SK-N-DZ (cell line): ENCODE measurements around the gene MRPL30.
"Not testable (repeated sequence)": the region's sequence is repeated elsewhere in the genome, so short reads cannot be mapped to it uniquely, and the experiment has no call there.

Source experiments
- DNase-seq: peaks from one replicate; pipeline ENCODE4 v3.0.0-alpha.2; 2015; ENCODE audit warnings: low spot score
- small RNA-seq, 2 experiments: library from RNA; depleted of rRNA; stranded (forward); fragments of <200 nt; gene quantifications; one replicate each; pipeline ENCODE3, GENCODE V24; 2014

The MRPL30 gene

DNA sequence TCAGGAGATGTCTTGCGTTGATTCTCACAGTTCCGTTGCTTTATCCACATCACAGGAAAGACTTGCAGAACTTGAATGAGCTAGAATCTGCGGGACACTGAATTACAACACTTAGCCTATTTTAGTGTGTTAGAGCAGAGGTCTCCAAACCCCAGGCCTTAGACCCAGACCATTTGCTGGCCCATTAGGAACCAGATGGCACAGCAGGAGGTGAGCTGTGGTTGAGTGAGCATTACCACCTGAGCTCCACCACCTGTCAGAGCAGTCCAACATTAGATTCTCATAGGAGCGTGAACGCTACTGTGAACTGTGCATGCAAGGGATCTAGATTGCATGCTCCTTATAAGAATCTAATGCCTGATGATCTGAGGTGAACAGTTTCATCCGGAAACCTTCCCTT is 3.8 kb downstream of the MRPL30 start:
- DNase-seq: no peak

DNA sequence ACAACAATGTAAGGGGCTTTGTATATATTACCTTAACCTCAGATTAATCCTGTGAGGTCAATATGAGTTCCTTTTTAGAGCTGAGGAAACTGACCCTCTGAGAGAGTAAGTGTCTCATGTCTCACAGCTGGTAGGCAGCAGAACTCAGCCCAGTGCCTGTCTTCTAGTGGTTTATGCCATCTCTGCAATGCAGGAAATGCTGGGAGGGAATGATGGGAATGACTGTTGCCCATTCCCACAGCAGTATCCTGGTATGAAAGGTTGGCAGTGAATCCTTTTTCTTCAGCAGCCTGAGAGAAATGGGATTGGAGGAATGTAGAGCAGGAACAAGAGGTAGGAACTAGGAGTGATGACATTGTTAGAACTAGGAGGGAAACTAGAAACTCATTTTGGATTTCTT is 6.0 kb downstream of the MRPL30 start:
- DNase-seq: no peak

DNA sequence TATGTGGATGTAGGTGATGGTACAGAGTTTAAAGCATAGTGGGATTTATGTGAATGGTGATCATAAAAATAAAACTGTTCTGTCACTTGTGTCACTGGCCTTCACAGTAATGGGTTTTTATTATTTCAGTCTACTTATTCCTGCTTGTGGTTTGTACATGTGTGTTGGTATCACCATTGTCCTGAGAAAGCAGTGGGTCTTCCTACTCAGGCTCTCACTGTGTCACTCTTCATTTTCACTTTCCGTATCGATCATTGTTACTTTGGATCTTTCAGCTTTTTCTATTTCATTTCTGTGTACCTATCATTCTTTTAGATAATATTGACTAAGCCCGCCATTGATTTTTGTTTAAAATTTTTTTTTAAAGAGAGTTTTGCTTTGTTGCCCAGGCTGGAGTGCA is 7.4 kb downstream of the MRPL30 start:
- no peak for DNase-seq

DNA sequence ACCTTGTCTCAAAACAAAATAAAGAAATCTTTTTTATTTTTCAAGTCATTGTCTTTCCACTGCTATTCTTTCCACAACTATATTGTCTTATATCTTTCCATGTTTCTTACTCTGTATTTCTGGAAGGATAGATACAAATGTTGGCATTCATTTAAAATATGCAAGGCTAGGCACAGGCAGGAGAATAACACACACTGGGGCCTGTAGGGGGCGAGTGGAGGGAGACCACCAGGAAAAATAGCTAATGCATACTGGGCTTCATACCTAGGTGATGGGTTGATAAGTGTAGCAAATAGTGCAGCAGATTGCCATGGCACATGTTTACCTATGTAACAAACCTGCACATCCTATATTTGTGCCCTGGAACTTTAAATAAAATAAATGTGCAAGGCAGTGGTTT is 9.6 kb downstream of the MRPL30 start:
- no peak for DNase-seq

DNA sequence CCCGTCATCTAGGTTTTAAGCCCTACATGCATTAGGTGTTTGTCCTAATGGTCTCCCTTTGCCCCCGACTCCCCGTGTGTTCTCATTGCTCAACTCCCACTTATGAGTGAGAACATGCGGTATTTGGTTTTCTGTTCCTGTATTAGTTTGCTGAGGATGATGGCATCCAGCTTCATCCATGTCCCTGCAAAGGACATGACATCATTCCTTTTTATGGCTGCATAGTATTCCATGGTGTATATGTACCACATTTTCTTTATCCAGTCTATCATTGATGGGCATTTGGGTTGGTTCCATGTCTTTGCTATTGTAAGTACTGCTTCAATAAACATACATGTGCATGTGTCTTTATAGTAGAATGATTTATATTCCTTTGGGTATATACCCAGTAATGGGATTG is 11.4 kb downstream of the MRPL30 start:
- DNase-seq: not testable (repeated sequence)

DNA sequence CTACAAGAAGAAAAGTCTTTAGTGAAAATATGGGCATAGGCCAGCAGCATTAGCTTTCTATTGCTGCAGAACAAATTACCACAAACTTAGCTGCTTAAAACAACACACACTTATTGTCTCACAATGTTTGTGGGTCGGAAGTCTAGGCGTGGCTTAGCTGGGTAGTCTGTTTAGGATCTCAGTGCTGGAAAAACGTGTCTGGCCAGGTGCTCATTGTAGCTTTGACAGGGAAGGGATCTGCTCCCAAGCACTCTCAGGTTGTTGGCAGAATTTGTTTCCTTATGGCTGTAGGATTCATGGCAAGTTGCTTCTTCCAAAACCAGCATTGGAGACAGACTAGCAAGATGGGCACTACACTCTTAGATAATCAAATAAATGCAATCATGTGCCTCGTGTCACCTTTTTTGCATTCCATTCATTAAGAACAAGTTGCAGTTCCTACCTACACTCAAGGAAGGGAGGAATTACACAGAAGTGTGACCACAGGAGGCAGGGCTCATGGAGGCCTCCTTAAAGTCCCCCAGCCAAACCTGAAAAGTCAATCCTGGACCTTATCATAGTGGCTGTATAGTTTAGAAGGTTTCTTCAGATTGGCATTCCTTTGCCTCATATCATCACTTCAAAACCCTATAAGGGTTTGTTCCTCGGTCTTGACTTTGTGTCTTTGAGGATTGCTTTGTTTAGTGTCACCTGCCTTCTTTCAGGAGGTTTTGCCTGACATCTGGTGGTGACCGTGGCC is 17.3 kb downstream of the MRPL30 start:
- DNase-seq: no peak

DNA sequence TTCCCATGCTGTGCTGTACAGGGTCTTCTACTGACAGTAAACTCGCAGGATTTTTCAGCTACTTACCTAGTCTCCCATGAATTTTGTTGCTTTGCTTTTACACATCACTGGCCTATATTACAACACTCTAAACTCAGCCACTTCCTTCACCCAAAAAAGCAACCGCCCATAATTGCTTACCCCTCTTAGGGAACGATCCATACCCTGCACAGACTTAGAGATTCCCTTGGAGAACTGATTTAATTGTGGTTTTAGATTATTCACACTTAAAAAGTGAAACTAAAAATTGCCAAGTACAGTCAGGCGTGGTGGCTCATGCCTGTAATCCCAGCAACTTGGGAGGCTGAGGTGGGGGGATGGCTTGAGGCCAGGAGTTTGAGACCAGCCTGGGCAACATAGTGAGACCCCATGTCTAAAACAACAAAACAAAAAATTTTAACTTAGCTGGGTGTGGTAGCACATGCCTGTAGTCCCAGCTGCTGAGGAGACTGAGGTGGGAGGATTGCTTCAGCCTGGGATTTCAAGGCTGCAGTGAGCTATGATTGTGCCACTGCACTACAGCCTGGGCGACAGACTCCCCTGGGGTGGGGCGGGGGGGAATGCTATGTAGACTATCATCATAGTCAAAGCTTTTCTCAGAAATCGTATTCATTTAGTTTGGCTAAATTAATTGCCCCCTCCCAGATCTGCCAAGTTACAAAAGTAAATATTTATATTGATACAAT is 19.3 kb downstream of the MRPL30 start:
- no peak for DNase-seq

DNA sequence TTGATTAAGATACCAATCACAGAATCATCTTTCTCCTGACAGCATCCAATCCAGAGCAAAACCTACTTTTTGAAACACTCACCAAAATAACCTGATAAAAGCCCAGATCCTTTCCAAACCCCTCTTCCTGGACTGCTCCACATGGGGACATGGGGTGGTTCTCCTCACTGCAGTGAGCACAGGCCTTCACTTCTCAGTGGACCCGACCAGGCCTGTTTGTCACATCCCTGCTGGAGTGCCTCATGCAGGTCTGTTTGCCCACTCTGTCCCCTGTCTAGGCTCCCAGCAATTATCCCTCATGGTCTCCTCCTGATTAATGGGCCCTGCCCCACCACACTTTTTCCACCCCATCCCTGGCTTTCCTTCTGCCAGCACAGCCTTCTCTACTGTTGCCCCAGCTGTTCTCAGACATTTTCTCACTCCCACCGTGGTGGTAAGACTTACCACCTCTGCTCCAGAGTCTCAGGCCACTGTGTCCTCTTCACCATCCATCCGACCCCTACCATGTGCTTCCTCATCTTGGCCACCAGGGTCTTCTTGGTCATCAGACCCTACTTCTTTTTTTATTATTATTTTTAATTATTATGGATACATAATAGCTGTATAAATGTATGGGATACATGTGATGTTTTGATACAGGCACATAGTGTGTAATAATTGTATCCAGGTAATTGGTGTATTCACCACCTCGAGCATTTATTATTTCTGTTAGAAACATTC is 21.1 kb downstream of the MRPL30 start:
- no peak for DNase-seq

DNA sequence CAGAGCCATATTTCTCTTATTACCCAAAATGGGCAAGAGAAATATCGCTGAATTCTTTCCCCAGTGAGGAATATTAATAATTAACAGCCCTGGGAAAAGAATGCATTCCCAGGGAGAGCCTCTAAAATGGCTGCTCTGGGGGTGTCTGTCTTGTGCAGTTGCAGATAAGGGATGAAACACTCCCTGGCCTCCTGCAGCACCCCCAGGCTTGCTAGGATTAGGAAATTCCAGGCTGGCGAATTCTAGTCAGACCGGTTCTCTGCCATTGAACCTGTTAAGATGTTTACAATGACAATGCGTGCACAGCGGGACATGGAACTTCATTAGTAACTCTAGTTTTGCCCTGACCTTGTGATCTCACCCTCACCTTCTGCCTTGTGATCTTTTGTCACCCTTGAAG is 24.5 kb downstream of the MRPL30 start:
- DNase-seq: no peak

DNA sequence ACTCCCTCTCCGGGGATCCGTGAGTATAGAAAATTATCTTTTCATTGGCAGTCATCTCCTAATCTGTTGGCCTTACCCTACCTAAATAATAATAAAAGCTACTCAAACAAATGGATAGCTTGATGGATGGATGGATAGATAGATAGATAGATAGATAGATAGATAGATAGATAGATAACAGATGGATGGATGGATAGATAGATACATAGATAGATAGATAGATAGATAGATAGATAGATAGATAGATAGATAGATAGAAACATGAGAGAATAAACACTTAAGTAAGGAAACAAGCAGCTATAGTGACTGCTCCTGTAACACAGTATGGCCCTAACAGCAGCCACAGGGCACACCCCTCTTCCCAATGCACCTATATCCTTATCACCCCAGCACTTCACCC is 35.1 kb downstream of the MRPL30 start:
- no peak for DNase-seq

DNA sequence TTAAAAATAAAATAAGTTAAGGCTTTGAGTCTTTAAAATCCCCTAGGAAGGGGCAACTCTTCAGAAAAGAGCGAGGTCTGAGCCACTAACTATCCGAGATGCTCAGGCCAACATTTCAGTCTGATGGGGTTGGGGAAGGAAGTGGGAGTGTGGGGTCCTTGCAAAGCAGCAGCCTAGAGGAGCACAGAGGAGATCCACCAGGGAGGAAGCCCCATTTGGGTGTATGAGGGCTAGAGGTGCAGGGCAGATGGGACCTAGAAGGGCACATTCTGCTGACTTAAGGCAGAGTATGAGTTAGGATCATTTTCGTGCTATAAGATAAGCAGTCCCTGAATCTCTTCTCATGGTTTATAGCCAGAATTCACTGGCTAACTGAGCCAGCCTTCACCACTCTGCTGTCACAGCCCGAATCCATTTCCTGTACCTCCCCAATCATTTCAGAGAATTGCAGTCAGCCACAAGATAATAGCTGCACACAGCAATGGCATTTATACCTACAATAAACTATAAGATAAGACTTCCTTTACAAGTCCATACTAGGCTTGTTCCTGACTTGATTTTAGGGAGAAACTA is 37.0 kb downstream of the MRPL30 start:
- DNase-seq: no peak

DNA sequence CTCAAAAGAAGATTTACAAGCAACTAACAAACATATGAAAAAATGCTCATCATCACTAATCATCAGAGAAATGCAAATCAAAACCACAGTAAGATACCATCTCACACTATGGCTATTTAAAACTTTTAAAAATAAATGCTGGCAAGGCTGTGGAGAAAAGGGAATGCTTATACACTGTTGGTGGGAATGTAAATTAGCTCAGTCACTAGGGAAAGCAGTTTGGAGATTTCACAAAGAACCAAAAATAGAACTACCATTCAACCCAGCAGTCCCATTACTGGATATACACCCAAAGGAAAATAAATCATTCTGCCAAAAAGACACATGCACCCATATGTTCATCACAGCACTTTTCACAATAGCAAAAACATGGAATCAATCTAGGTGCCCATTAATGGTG is 52.2 kb downstream of the MRPL30 start:
- not testable (repeated sequence) for DNase-seq

DNA sequence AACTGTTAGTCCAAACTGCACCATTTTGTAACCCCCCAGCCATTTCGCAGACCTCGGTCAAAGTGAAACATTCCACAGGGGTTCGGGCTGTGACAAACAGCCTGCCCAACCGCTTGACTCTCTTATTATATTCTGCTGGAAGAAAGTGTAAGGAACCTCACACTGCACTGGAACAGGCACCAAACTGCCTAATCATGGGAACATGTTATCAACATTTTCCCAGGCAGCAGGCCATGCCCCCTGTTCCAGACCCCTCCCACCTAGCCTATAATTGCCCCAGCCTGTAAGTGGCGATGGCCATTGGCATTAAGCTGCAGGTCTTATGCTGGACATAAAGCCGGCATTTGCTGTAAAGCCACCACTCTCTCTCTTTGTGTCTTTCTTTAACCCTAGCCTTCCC is 57.6 kb downstream of the MRPL30 start:
- no peak for DNase-seq

DNA sequence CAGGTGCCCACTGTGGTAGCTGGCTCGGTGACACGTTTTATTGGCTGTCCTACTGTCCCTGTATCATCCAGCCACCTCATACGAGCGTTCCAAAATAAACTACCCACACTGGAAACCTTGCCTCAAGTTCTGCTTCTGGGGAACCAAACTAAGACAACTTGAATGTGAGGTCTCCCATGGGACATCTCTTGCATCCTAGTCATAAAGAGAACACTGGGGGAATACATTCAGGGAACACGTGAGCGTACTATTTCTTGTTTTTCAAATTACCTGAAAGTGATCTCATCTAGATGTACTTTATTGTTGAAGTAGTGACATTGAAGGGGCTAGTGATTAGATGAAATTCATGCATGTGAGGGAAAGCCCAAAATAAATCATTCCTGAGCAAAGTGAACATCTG is 59.4 kb downstream of the MRPL30 start:
- no peak for DNase-seq

DNA sequence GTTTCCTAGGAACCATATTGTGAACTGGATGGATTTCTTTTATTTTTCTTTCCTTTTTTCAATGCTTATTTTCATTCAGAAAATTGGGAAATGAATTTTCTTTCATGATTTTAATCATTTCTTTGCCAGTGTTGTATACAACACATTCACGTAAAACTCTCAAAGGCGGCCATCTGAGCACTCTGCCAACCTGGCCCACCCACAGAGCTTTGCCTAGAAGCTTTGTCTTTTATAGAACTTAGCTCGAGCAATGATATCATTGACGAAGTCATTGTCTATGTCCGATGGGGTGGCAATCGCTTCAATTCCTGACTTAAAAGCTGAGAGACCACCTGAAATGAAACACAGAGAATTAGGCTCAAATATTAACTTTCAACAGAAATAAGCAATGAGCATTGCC is 61.2 kb downstream of the MRPL30 start:
- no peak for DNase-seq

Small RNA genes within 50 kb of the gene (small RNA-seq; reads per million reads assigned to genes)
- gene AC092587.1: 0 reads per million in 2 experiments
